Measurements from ENCODE around the gene KATNA1. TPM values are rescaled to one million over a fixed set of nuclear protein-coding genes. Genes with fewer than 3 reads are reported as not detected.

The KATNA1 gene
- polyA plus RNA-seq, 1 experiment = 15.6 TPM

- no peak for TF ChIP-seq CTCF (IDR thresholded peaks at IDR 0.05; ENCODE audit: insufficient read depth, low read depth, low read length)
- CTCF ChIA-PET = interaction anchor here (0.8 to 1.1 kb wide), 2 partner anchors 10 to 20 kb away, joined by 3 to 5 read pairs; no protein-coding TSS in a partner anchor
- Histone ChIP-seq H3K36me3 (ENCODE audit: control insufficient read depth, insufficient read depth, low read length) (no peaks in the 10 kb centered on the region), H3K27me3 (ENCODE audit: control insufficient read depth, insufficient read depth, low read length) (no peaks in the 10 kb centered on the region), H3K4me3 (ENCODE audit: low read depth, low read length) (peak overlapping the region; percentile 95)
- no peak for DNase-seq (ENCODE audit: low read depth)
- POLR2A ChIA-PET = no interaction called here
These were observed 81.9 kb downstream of the KATNA1 start for GRCh38 chr6:149566410-149567193.

GRCh38 chr6:149565527-149566409 is 82.7 kb downstream of the KATNA1 start, which contains the start of gene GINM1:
Gene GINM1 (plus strand): TSS chr6:149566375. CDS start chr6:149566415, 40 bp downstream.
- DNase-seq (ENCODE audit: low read depth) = peak; percentile 62
- peak; percentile 82 for TF ChIP-seq CTCF (IDR thresholded peaks at IDR 0.05; ENCODE audit: insufficient read depth, low read depth, low read length)

GRCh38 chr6:149563928-149564325 is 84.6 kb downstream of the KATNA1 start:
- POLR2A ChIA-PET = no interaction called here
- no peak overlapping the region for H3K4me3 ChIP-seq (ENCODE audit: low read depth, low read length)
- DNase-seq (ENCODE audit: low read depth) = no peak

More at GRCh38 chr6:149565527-149566409, 82.7 kb downstream of the KATNA1 start, which contains the start of gene GINM1:
- CTCF ChIA-PET = interaction anchor here (0.8 to 1.5 kb wide), 3 partner anchors 9 to 78 kb away, joined by 3 to 5 read pairs (median 5); no protein-coding TSS in a partner anchor
- POLR2A ChIA-PET = interaction anchor here (0.6 kb wide), 1 partner anchor 1236 kb away, joined by 3 read pairs; no protein-coding TSS in a partner anchor
- no peaks in the 10 kb centered on the region for H3K36me3 ChIP-seq (ENCODE audit: control insufficient read depth, insufficient read depth, low read length)
- H3K4me3 ChIP-seq (ENCODE audit: low read depth, low read length) = peak within 1 kb of the TSS; percentile 95
- no peaks in the 10 kb centered on the region for H3K27me3 ChIP-seq (ENCODE audit: control insufficient read depth, insufficient read depth, low read length)

GRCh38 chr6:149563203-149563927 is 85.1 kb downstream of the KATNA1 start:
- peak; percentile 57 for DNase-seq (ENCODE audit: low read depth)
- CTCF ChIA-PET = interaction anchor here (0.8 to 6.3 kb wide), 2 partner anchors 12 to 17 kb away, joined by 3 to 29 read pairs; partner anchors contain the start of gene PPIL4
- no peak overlapping the region for H3K4me3 ChIP-seq (ENCODE audit: low read depth, low read length)
- TF ChIP-seq CTCF (IDR thresholded peaks at IDR 0.05; ENCODE audit: insufficient read depth, low read depth, low read length) = no peak
- H3K36me3 ChIP-seq (ENCODE audit: control insufficient read depth, insufficient read depth, low read length) = no peaks in the 10 kb centered on the region
- POLR2A ChIA-PET = no interaction called here
- H3K27me3 ChIP-seq (ENCODE audit: control insufficient read depth, insufficient read depth, low read length) = no peaks in the 10 kb centered on the region

More at GRCh38 chr6:149563928-149564325, 84.6 kb downstream of the KATNA1 start:
- no peaks in the 10 kb centered on the region for H3K36me3 ChIP-seq (ENCODE audit: control insufficient read depth, insufficient read depth, low read length)
- CTCF ChIA-PET = interaction anchor here (1.3 to 6.3 kb wide), 2 partner anchors 18 to 23 kb away, joined by 3 to 29 read pairs; partner anchors contain the start of gene PPIL4
- no peaks in the 10 kb centered on the region for H3K27me3 ChIP-seq (ENCODE audit: control insufficient read depth, insufficient read depth, low read length)
- TF ChIP-seq CTCF (IDR thresholded peaks at IDR 0.05; ENCODE audit: insufficient read depth, low read depth, low read length) = no peak

Measured in BJ (cell line).